OCI-LY1 (cell line): ENCODE measurements around the gene HOXC6.

Source experiments
- EZH2 ChIP-seq: fragments of 200-600 bp; sonication (generic), shearing (Covaris generic); IDR thresholded peaks from 2 replicates; pipeline ENCODE4 v1.8.0; 2017; ENCODE audit warnings: borderline replicate concordance, mixed run types, mild to moderate bottlenecking, antibody characterized with exemption, low read length, moderate library complexity, mixed read lengths
- TF ChIP-seq, protein P1 (sequence below): fragments of 200-600 bp; sonication (generic), shearing (Covaris generic); IDR thresholded peaks from 2 replicates; pipeline ENCODE4 v1.5.1; 2017; ENCODE audit warnings: mild to moderate bottlenecking, antibody characterized with exemption, low read length, moderate library complexity, mixed read lengths

DNA sequence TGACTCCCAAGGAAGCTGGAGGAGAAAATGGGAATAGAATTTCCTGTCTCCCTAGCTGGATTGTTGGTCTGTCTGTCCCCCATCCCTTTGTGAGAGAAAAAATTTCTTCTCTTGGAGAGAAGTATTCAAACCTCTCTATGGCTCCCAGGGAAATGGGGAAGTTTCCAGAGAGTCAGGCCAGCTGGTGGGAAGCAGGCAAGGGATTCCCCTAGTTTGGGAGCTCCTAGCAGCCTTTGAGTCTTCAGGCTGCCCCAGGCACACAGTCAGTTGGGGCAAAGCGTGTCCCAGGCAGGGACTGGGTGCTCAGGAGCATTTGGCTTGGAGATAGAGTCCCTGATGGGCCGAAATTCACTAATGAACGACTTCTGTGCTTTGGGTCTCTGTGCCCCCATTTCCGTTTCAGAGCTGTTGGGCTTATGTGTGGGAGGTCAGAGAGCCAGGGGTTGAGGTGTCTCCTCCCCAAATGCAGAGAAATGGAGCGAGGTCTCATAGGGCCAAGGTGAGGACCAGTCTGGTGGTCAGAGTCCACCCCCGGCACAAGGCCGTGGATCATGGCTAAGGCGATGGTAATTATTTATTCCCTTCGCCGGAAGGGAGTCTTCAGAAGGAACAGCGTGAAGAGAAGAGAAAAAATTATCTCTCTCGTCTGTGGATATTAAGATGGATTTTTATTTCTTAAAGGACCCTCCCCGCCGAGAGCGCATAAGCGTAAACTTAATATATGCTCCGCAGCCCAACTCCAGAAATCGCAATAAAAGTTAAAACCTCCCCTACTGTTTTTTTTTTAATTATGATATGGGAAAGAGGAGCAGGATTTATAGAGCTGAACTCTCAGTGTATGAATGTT lies 34.9 kb upstream of the HOXC6 start:
- TF ChIP-seq, protein P1, sequence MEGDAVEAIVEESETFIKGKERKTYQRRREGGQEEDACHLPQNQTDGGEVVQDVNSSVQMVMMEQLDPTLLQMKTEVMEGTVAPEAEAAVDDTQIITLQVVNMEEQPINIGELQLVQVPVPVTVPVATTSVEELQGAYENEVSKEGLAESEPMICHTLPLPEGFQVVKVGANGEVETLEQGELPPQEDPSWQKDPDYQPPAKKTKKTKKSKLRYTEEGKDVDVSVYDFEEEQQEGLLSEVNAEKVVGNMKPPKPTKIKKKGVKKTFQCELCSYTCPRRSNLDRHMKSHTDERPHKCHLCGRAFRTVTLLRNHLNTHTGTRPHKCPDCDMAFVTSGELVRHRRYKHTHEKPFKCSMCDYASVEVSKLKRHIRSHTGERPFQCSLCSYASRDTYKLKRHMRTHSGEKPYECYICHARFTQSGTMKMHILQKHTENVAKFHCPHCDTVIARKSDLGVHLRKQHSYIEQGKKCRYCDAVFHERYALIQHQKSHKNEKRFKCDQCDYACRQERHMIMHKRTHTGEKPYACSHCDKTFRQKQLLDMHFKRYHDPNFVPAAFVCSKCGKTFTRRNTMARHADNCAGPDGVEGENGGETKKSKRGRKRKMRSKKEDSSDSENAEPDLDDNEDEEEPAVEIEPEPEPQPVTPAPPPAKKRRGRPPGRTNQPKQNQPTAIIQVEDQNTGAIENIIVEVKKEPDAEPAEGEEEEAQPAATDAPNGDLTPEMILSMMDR, result no peak
- TF ChIP-seq EZH2, result no peak
